T-helper 22 cell (primary cell): ENCODE data around the gene ABCA10.
"Not testable (repeated sequence)": the region's sequence is repeated elsewhere in the genome, so short reads cannot be mapped to it uniquely, and the experiment has no call there.

Experiments used
- DNase-seq: peaks from one replicate; pipeline ENCODE4 v3.0.0-alpha.2; 2020; ENCODE audit warnings: low read depth

Gene ABCA10

DNA sequence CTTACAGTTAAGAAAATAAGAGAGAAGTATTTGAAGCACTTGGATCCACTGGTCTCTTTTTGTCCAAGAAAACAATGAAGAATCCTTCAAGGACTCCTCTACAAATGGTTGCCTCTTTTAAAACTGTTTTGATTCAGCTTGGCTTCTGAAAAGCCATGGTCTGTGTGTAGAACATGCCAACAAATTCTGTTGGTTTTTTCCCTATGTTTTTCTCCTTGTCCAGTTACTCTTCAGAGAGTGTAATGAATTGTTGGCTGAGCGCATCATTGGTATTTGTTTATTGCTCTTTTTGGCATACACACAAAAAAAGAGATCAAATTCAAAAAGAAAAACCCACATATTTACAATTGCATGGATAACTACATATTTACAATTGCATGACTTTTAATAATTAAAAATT is at the start of gene ABCA10:
Gene ABCA10 (minus strand): TSS at position 249 of the 400 bp plus-strand sequence. CDS start 3,466 bp downstream, outside the sequence.
- DNase-seq = no peak

DNA sequence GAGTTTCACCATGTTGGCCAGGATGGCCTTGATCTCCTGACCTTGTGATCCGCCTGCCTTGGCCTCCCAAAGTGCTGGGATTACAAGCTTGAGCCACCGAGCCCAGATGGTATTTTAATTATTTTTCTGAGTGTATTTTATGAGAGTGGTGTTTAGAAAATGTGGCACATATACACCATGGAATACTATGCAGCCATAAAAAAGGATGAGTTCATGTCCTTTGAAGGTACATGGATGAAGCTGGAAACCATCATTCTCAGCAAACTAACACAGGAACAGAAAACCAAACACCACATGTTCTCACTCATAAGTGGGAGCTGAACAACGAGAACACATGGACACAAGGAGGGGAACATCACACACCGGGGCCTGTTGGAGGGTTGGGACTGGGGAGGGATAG is 47.7 kb upstream of the ABCA10 start:
- not testable (repeated sequence) for DNase-seq

GRCh38 chr17:69275751-69276150 is 47.1 kb upstream of the ABCA10 start:
- DNase-seq = no peak

DNA sequence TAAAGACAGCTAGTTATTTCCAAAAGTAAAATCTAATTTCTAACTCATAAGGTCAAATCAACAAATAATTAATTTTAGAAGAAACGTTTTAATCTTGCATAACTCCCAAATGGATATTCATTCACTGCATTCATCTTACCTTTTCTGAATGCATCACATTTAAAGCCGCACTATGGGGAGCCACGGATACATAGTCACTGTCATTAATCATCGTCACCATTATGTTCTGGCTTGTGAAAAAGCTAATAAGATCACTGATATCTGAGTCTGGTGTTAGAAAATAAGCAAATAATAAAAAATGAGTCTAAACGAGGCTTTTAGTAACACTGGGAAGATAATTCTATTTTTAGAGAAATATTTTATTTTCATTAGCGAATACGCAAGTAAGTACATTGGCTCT is 42.4 kb upstream of the ABCA10 start:
- DNase-seq = no peak

GRCh38 chr17:69269131-69269998 is 40.7 kb upstream of the ABCA10 start:
- no peak for DNase-seq

DNA sequence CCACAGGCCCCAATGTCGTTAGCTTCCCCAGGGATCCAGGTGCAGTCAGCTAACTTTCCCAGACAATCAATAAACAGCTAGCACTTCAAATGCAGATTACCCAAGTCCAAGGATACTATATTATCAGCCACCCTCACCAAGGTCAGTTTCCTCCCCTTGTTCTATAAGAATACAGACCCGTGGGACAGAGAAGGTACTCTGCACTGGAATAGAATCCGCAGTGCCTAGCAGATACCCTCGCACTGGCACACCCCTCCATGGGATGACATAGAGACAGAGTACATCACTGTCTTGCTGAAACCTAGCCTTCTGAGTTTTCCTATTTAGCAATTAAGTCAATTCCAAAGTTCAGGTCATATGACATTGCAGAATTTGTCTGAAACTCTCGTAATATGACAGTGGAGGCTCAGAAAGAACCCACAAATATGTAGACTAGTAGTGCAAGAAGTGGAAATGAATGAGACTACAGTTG is 40.0 kb upstream of the ABCA10 start:
- DNase-seq = no peak

GRCh38 chr17:69267219-69267618 is 38.6 kb upstream of the ABCA10 start:
- DNase-seq = no peak

DNA sequence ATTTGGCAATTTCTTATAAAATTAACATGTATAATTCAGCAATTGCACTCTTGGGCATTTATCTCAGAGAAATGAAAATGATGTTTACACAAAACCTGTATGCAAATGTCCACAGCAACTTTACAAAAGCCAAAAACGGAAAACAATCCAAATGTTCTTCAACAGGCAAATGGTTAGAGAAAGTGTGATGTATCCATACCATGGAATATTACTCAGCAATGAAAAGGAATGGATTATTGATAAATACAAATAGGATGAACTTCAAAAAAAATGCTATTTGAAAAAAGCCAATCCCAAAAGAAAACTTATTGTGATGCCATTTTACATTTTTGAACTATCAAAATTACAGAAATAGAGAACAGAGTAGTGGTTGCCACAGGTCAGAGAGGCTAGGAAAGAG is 37.2 kb upstream of the ABCA10 start:
- DNase-seq = no peak

DNA sequence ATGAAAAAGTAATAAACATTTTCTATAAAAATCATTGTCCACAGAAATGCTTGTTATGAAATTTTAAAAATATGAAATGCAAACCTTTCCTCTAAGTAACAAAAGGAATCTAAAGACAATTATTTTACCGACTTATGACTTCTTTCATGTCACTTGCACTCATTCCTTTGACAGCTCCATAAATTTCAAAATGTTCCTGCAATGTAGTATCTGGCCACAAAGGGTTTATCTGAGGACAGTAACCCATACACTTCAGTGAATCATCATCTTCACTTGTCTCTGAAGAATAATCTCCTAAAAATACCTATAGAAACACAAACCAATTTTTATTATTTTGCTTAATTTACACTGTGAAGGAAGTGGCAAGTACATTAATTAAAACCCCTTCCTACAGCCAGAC is 25.6 kb upstream of the ABCA10 start:
- DNase-seq = no peak

DNA sequence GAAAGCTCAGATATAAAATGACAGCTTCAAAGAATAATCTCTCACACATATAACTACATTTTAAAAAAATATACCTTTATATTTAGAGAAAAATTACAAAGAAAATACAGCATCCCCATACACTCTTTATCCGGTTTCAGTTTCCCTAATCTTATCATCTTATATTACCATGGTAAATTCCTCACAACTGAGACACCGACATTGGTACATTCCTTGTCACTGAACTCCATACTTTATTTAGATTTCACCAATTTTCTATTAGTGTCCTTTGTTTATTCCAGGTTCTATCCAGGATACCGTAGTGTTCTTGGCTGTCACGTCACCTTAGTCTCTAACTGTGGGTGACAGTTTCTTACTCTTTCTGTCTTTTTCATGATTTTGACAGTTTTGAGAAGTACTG is 22.0 kb upstream of the ABCA10 start:
- DNase-seq = no peak

- no peak for DNase-seq
Measured at GRCh38 chr17:69246726-69247375, 18.2 kb upstream of the ABCA10 start.

DNA sequence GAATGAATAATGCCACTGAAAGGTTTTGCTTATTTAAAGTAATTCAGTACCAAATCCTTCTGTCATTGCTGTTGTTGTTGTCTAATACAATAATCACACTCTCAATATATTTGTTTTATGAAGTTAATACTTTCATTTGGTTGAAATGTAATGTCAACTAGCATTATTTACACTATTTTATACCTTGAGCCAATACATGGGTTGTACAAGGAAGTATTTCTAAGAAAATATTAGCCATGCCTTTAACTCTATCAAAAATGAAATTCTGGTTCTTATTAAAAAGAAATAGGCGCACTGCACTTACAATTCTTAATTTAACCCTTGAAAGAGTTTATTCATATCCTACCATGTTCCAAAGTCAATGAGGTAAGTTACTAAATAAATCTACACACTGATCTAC is 17.6 kb upstream of the ABCA10 start:
- DNase-seq = no peak

- DNase-seq = no peak
Measured at GRCh38 chr17:69245617-69246016, 17.0 kb upstream of the ABCA10 start.

GRCh38 chr17:69239611-69240600 is 11.3 kb upstream of the ABCA10 start:
- DNase-seq = no peak

DNA sequence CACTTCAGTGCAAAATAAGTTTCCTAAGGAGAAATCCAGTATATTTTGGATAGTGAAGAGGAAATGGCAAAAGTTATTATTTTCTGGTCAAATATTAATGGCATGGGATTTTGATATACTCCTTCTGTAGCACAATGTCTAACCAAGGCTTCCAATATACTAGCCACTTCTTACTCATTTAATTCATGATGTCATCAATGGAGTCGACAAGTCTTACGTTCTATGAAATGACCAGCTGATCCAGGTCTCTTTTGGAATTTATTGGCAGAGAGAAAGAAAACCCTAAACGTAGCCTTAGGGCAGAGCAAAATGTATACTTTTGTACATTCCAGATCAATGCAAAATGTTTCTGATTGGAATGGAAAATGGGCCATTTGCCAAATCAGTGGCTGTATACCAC is 8.3 kb upstream of the ABCA10 start:
- DNase-seq = no peak

- no peak for DNase-seq
Measured at GRCh38 chr17:69236464-69236863, 7.8 kb upstream of the ABCA10 start.

DNA sequence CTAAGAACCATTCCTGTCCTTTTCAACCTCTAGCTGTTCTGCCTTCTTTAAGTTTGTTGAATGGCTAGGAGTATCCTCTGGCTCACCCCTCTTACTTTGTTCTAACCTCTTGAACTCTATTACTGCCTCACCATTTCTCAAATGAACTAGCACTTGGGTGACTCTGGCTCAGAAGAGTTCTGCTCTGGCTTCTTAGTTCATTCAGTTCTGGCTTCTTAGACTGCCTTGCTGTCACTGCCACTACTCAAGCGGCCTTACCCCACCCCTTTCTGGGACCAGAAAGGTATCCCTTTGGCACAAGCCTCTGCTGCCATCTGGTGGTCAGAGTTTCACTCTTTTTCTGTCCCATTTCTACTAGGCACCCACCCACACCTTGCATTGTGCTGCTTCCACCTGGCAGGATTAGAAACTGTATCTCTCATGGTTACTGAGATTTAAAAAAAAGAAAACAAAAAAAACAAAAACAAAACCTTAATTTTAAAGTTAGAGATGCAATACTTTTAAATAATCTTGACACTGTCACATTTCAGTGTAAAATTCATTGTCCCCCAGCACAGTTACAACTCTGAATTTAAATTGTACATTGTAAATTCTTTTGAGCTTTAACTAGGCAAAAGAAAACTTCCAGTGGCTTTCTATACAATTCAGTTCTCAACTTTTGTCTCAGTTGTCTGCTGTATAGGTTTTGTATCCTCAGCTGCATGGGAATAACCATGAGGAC is 6.9 kb upstream of the ABCA10 start:
- DNase-seq = no peak

DNA sequence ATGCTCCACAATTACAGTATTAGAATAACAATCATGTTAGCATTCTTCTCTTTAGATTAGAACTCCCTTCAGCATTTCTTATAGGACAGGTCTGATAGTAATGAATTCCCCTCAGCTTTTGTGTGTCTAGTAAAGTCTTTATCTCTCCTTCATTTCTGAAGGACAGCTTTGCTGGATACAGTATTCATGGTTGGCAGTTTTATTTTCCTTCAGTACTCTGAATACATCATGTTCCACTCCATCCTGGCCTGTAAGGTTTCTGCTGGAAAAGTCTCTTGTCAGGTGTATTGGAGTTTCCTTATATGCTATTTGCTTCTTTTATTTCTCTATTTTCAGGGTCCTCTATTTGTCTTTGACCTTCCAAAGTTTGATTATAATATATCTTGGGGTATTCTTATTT is 4.0 kb upstream of the ABCA10 start:
- no peak for DNase-seq

DNA sequence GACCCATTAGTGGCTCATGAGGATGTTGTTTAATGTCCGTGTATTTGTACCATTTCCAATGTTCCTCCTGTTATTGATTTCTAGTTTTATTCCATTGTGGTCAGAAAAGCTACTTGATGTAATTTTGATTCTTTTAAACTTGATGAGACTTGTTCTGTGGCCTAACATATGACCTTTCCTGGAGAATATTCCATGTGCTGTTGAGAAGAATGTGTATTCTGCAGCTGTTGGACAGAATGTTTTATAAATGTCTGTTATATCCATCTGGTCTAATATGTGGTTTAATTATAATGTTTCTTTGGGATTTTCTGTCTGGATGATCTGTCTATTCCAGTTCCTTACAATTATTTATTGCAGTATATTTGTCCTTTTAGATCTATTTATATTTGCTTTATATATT is 2.9 kb upstream of the ABCA10 start:
- DNase-seq = no peak

GRCh38 chr17:69230939-69231338 is 2.3 kb upstream of the ABCA10 start:
- DNase-seq = no peak

DNA sequence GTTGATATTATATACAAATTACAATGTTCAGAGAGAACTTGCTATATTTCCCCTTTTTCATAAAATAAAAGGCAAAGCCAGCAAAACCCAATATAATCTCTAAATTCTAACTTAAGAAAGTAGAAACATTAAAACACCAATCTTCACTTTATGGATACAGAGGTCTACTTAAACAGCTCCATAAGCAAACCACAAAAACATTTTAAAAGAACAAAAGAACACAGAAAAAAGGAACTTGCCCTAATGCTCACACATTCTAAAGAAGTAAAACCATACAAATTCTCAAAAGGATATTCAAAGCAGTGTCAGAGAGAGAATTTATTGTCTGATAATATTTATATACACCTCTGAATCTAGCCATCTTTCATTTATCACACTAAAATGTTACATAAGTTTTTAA is 606 bp downstream of the ABCA10 start:
- DNase-seq = no peak

- DNase-seq = no peak
Measured at GRCh38 chr17:69227541-69227940, 1.1 kb downstream of the ABCA10 start.
